ENCODE data around the gene COMP. TPM values are rescaled to one million over a fixed set of nuclear protein-coding genes. Genes with fewer than 3 reads are reported as not detected.

The COMP gene
- total and polyA plus RNA-seq, 2 donors from 2014 or later, result 1.8 to 33.2 TPM

DNA sequence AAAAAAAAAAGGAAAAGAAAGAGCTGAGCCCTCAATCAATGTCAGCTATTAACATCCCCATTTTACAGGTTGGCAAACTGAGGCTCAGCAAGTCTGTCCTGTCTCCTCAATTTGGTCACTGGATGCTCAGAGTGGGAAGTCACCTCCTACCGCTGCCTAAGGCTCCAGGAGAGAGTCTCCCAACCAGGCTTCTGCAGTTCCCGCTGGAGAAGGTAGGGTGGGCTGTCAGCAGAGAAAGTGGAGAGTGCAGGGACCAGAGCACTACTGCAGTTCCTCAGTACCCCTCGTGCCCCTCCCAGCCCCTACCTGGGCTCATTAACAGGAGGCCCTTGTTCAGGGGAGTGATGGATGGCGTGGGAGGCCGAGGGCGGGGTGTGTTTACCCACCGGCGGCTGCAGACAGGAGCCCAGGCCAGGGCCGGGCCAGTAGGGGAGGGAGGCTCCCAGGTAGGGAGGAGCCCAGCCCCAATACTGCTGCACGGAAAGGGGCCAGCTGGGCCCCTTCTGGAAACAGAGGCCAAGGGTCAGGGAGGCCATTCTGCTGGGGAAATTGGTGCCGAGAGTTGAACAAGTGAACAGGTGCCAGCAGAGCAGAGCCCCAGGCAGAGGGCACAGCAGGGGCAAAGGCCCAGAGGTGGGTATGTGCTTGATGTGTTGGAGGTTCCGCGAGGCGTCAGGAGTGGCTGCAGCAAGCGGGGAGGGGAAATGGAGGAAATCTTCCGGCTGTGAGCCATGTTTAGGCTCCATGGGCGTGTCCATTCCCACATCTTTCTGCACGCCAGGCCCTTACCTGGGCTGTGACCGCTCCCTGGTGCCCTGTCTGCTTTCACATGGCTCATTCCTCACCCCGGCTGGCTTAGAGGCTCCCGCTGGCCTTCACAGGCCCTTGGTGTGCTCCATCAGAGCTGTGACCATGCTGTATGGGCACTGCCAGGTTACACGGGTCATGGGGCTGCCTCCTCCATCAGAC, 7.6 kb upstream of the COMP start:
- peaks cover 5% of the 10 kb centered on the region for H3K27me3 ChIP-seq (ENCODE audit: control insufficient read depth, insufficient read depth, low read length)

DNA sequence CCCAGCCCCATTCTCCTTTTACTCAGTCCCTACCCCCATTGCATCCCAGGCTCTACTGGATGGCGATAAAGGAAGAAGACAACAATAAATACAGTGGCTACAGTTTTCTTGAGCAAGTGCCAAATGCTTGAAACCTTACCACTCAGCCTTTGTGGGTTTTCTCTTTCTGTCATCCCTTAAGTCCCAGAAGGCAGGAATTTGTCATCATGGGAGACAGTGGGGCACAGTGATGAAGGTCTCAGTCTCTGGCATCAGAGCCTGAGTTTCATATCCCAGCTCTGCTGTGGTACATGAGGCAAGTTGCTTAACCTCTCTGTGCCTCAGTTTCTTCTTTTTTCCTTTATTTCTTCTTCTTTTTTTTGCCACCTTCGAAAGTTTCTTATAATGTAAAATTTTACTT, 5.1 kb upstream of the COMP start:
- peaks cover 9% of the 10 kb centered on the region for H3K27me3 ChIP-seq (ENCODE audit: control insufficient read depth, insufficient read depth, low read length)
- no peaks in the 10 kb centered on the region for H3K9me3 ChIP-seq (ENCODE audit: control insufficient read depth in 2 of 3, insufficient read depth in 1 of 3, low read length in 3 of 3)
- no peaks in the 10 kb centered on the region for H3K4me1 ChIP-seq (ENCODE audit: control insufficient read depth in 2 of 3, insufficient read depth in 2 of 3, low read depth in 1 of 3, low read length in 3 of 3)
- DNase-seq (no peak), FAIRE-seq (no peak)
- TF ChIP-seq, protein P1, sequence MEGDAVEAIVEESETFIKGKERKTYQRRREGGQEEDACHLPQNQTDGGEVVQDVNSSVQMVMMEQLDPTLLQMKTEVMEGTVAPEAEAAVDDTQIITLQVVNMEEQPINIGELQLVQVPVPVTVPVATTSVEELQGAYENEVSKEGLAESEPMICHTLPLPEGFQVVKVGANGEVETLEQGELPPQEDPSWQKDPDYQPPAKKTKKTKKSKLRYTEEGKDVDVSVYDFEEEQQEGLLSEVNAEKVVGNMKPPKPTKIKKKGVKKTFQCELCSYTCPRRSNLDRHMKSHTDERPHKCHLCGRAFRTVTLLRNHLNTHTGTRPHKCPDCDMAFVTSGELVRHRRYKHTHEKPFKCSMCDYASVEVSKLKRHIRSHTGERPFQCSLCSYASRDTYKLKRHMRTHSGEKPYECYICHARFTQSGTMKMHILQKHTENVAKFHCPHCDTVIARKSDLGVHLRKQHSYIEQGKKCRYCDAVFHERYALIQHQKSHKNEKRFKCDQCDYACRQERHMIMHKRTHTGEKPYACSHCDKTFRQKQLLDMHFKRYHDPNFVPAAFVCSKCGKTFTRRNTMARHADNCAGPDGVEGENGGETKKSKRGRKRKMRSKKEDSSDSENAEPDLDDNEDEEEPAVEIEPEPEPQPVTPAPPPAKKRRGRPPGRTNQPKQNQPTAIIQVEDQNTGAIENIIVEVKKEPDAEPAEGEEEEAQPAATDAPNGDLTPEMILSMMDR (IDR thresholded peaks at IDR 0.05; ENCODE audit: borderline replicate concordance, extremely low read depth, insufficient read depth), result no peak
- H3K4me3 ChIP-seq (ENCODE audit: low read length in 3 of 3), result no peak overlapping the region
- no peaks in the 10 kb centered on the region for H3K36me3 ChIP-seq (ENCODE audit: control insufficient read depth in 2 of 3, insufficient read depth in 3 of 3, low read length in 3 of 3)
- H3K9ac ChIP-seq (ENCODE audit: low read length in 3 of 3), result no peak overlapping the region
- intact Hi-C loops (cut with DNase I), result no loop called here
- no peak overlapping the region for H3K27ac ChIP-seq (ENCODE audit: low read depth in 2 of 2, low read length in 2 of 2)

More for the DNA sequence above, 7.6 kb upstream of the COMP start:
- TF ChIP-seq, protein P1 (IDR thresholded peaks at IDR 0.05; ENCODE audit: borderline replicate concordance, extremely low read depth, insufficient read depth), result no peak
- H3K9me3 ChIP-seq (ENCODE audit: control insufficient read depth in 2 of 3, insufficient read depth in 1 of 3, low read length in 3 of 3), result no peaks in the 10 kb centered on the region
- DNase-seq, result peak in 3 of 5 donors; percentile 49 to 75 (median 73)
- H3K4me3 ChIP-seq (ENCODE audit: low read length in 3 of 3), result no peak overlapping the region
- intact Hi-C loops (cut with DNase I), result no loop called here
- no peak overlapping the region for H3K9ac ChIP-seq (ENCODE audit: low read length in 3 of 3)
- H3K27ac ChIP-seq (ENCODE audit: low read depth in 2 of 2, low read length in 2 of 2), result no peak overlapping the region
- no peaks in the 10 kb centered on the region for H3K4me1 ChIP-seq (ENCODE audit: control insufficient read depth in 2 of 3, insufficient read depth in 2 of 3, low read depth in 1 of 3, low read length in 3 of 3)
- no peak for FAIRE-seq
- H3K36me3 ChIP-seq (ENCODE audit: control insufficient read depth in 2 of 3, insufficient read depth in 3 of 3, low read length in 3 of 3), result no peaks in the 10 kb centered on the region

DNA sequence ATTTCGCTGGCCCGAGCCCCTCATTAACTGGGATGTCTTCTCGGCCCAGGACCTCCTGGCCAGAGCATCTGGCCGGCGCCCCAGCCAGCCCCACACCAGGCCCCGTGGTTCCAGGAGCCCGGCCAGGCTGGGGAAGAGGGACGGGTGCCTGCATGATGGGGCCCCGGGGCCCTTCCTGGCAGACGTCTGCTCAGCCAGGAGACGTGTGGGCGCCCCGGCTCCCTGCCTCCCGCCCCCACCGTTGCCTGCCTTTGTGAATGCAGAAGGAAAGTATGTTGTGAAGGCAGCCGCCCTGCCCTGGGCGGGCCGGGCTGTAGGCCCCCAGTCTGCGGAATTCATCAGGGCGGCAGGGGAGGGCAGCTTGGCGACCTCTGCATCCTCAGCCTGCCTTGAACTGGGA, 4.4 kb upstream of the COMP start:
- Histone ChIP-seq H3K36me3 (ENCODE audit: control insufficient read depth in 2 of 3, insufficient read depth in 3 of 3, low read length in 3 of 3) (no peaks in the 10 kb centered on the region), H3K9ac (ENCODE audit: low read length in 3 of 3) (no peak overlapping the region), H3K27ac (ENCODE audit: low read depth in 2 of 2, low read length in 2 of 2) (no peak overlapping the region), H3K4me1 (ENCODE audit: control insufficient read depth in 2 of 3, insufficient read depth in 2 of 3, low read depth in 1 of 3, low read length in 3 of 3) (no peaks in the 10 kb centered on the region), H3K9me3 (ENCODE audit: control insufficient read depth in 2 of 3, insufficient read depth in 1 of 3, low read length in 3 of 3) (no peaks in the 10 kb centered on the region), H3K27me3 (ENCODE audit: control insufficient read depth, insufficient read depth, low read length) (peaks cover 9% of the 10 kb centered on the region), H3K4me3 (ENCODE audit: low read length in 3 of 3) (no peak overlapping the region)
- TF ChIP-seq, protein P1 (IDR thresholded peaks at IDR 0.05; ENCODE audit: borderline replicate concordance, extremely low read depth, insufficient read depth), result no peak
- intact Hi-C loops (cut with DNase I), result no loop called here
- peak in 1 of 5 donors; percentile 48 for DNase-seq
- FAIRE-seq, result no peak
